Mesothelial cell of epicardium (in vitro differentiated cells): ENCODE data around the gene CDC42BPA. TPM values are rescaled to one million over a fixed set of nuclear protein-coding genes. Genes with fewer than 3 reads are reported as not detected.

Experiments used
- DNase-seq, 2 experiments: peaks; one replicate each; pipeline ENCODE4 v3.0.0; 2021; ENCODE audit warnings: low spot score in 2 of 2; ENCODE audit not compliant: unreplicated experiment in 2 of 2
- H3K27ac Mint-ChIP-seq: 2 replicates; pipeline ENCODE4 v1.8.0; 2021; ENCODE audit warnings: mixed read lengths
- H3K27me3 Mint-ChIP-seq: 2 replicates; pipeline ENCODE4 v1.8.0; 2021; ENCODE audit warnings: low read depth, mixed read lengths
- H3K36me3 Mint-ChIP-seq: 2 replicates; pipeline ENCODE4 v1.8.0; 2021; ENCODE audit warnings: mixed read lengths
- H3K4me1 Mint-ChIP-seq: 2 replicates; pipeline ENCODE4 v1.8.0; 2021; ENCODE audit warnings: mixed read lengths
- H3K4me3 Mint-ChIP-seq: 2 replicates; pipeline ENCODE4 v1.8.0; 2021; ENCODE audit warnings: mild to moderate bottlenecking, moderate library complexity, mixed read lengths
- H3K9me3 Mint-ChIP-seq: 2 replicates; pipeline ENCODE4 v1.8.0; 2021; ENCODE audit warnings: mixed read lengths
- CTCF ChIP-seq: fragments of 200-600 bp; sonication (generic); IDR thresholded peaks from one replicate; pipeline ENCODE4 v1.5.0; 2021; ENCODE audit warnings: antibody characterized with exemption; ENCODE audit not compliant: unreplicated experiment
- total RNA-seq: library from RNA; stranded (reverse); gene quantifications from 3 replicates; pipeline ENCODE4 v1.2.1, GENCODE V29; 2021

The CDC42BPA gene
- total RNA-seq, 1 donor from 2014 or later = 44.4 TPM

GRCh38 chr1:227161470-227161869 is 156.8 kb downstream of the CDC42BPA start:
- Mint-ChIP-seq H3K4me1 (peaks cover 4% of the 10 kb centered on the region), H3K9me3 (no peaks in the 10 kb centered on the region), H3K4me3 (no peak overlapping the region), H3K27me3 (no peaks in the 10 kb centered on the region), H3K27ac (no peak overlapping the region), H3K36me3 (peaks cover 9% of the 10 kb centered on the region)
- no peak for TF ChIP-seq CTCF
- DNase-seq = no peak

- peaks cover 9% of the 10 kb centered on the region for H3K36me3 Mint-ChIP-seq
- no peak overlapping the region for H3K4me3 Mint-ChIP-seq
- no peaks in the 10 kb centered on the region for H3K4me1 Mint-ChIP-seq
- no peak for TF ChIP-seq CTCF
- H3K27ac Mint-ChIP-seq = no peak overlapping the region
- H3K27me3 Mint-ChIP-seq = no peaks in the 10 kb centered on the region
- no peaks in the 10 kb centered on the region for H3K9me3 Mint-ChIP-seq
- DNase-seq = no peak
These were observed 161.8 kb downstream of the CDC42BPA start for GRCh38 chr1:227156520-227156919.

GRCh38 chr1:227155688-227156087 is 162.6 kb downstream of the CDC42BPA start:
- Mint-ChIP-seq H3K27me3 (no peaks in the 10 kb centered on the region), H3K4me3 (no peak overlapping the region), H3K27ac (no peak overlapping the region), H3K9me3 (no peaks in the 10 kb centered on the region), H3K4me1 (no peaks in the 10 kb centered on the region), H3K36me3 (peaks cover 9% of the 10 kb centered on the region)
- no peak for TF ChIP-seq CTCF
- DNase-seq = no peak

- Mint-ChIP-seq H3K9me3 (no peaks in the 10 kb centered on the region), H3K4me1 (no peaks in the 10 kb centered on the region), H3K27ac (no peak overlapping the region), H3K27me3 (no peaks in the 10 kb centered on the region), H3K36me3 (peaks cover 9% of the 10 kb centered on the region), H3K4me3 (no peak overlapping the region)
- no peak for TF ChIP-seq CTCF
- DNase-seq = no peak
These were observed 163.3 kb downstream of the CDC42BPA start for GRCh38 chr1:227155004-227155403.

GRCh38 chr1:227152525-227152924 is 165.8 kb downstream of the CDC42BPA start:
- no peak for DNase-seq
- H3K4me1 Mint-ChIP-seq = no peaks in the 10 kb centered on the region
- TF ChIP-seq CTCF = no peak
- H3K9me3 Mint-ChIP-seq = peaks cover 5% of the 10 kb centered on the region
- H3K36me3 Mint-ChIP-seq = peaks cover 6% of the 10 kb centered on the region
- H3K27me3 Mint-ChIP-seq = no peaks in the 10 kb centered on the region
- no peak overlapping the region for H3K27ac Mint-ChIP-seq
- H3K4me3 Mint-ChIP-seq = no peak overlapping the region

- no peak for DNase-seq
- peaks cover 20% of the 10 kb centered on the region for H3K36me3 Mint-ChIP-seq
- H3K9me3 Mint-ChIP-seq = peaks cover 8% of the 10 kb centered on the region
- H3K27me3 Mint-ChIP-seq = no peaks in the 10 kb centered on the region
- no peak overlapping the region for H3K4me3 Mint-ChIP-seq
- H3K4me1 Mint-ChIP-seq = no peaks in the 10 kb centered on the region
- H3K27ac Mint-ChIP-seq = no peak overlapping the region
- no peak for TF ChIP-seq CTCF
These were observed 177.9 kb downstream of the CDC42BPA start for GRCh38 chr1:227140376-227140775.
